Measurements from ENCODE around the gene GOLGA2. TPM values are rescaled to one million over a fixed set of nuclear protein-coding genes. Genes with fewer than 3 reads are reported as not detected.

GOLGA2 gene
- total and polyA plus RNA-seq, 2 of the 13 experiments (the other 11 are each of a cell fraction or from before 2014, with no cell fraction given): 45.3 to 45.8 TPM

DNA sequence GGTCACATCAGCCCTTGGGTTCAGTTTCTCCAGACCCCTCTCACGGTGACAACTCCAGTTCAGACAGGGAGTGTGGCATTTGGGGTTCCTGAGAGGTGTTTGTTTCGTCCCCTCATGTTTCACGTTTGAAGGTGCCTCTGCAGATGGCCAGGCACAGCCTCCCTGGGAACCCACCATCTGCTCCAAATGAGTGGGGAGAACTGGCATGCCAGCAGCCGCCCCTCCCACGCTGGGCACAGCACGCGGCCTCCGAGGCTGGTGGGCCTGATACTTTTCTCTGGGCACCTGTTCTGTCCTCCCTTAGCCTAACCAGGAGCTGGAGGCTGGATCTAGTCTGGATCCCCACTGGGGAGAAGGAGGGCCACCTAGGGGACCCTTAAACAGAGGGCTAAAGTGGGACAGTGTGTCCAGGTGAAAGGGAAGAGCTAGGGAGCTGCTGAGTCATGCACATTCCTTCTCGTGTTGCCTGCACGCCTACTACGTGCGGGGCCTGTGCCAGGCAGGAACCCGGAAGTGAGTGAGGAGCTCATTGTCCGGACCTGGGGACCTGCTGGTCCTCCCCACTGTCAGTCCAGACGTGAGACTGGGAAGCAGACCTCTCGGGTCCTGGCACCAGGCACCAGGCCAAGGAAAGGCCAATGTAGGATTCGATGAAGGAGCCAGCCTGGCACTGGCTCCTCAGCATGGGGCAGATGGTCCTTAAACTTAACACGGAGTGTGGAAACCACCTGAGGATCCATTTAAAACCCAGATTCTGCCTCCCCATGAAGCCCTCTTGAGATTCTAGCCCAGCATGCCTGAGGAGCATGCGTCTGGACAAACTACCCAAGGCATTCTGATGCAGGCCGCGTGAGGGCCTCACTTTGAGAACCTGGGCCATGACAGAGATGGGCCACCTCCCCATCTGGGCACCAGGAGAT lies 61.0 kb downstream of the GOLGA2 start (continued):
- TF ChIP-seq NONO (IDR thresholded peaks at IDR 0.05) (no peak), NONO (CRISPR knock-in tag; conservative IDR thresholded peaks at IDR 0.05) (no peak)

- FAIRE-seq (no peak), ATAC-seq (no peak), DNase-seq (ENCODE audit: low spot score) (no peak)
- 75% methylated on average over 10 of the region's 12 CpGs for WGBS (ENCODE audit: low lambda C conversion rate)
- Histone ChIP-seq H3K4me2 (ENCODE audit: low read depth, low read length) (no peak overlapping the region), H2AFZ (ENCODE audit: low read length) (no peak overlapping the region), H3K27ac (ENCODE audit: extremely low read length, insufficient read depth, low read length) (no peak overlapping the region), H3K4me1 (ENCODE audit: insufficient read depth, low read length) (peaks cover 52% of the 10 kb centered on the region), H3K27me3 (ENCODE audit: control insufficient read depth in 1 of 2, insufficient read depth in 2 of 2, low read length in 2 of 2) (peaks cover 1 to 8% of the 10 kb centered on the region in 2 experiments; a peak in 2 of 5 replicates), H3K79me2 (ENCODE audit: insufficient read depth, low read length) (no peaks in the 10 kb centered on the region), H4K20me1 (ENCODE audit: insufficient read depth, low read length) (no peaks in the 10 kb centered on the region), H3K9me3 (ENCODE audit: low read length) (no peaks in the 10 kb centered on the region), H3K36me3 (replicated peaks in 1 of 2; ENCODE audit: control insufficient read depth in 1 of 2, insufficient read depth in 2 of 2, low read length in 2 of 2) (no peaks in the 10 kb centered on the region), H3K4me3 (replicated peaks in 1 of 3; ENCODE audit: insufficient read depth in 1 of 3, low read depth in 2 of 3, low read length in 3 of 3) (no peak overlapping the region), H3K9ac (ENCODE audit: insufficient read depth, low read depth, low read length) (no peak overlapping the region)
- POLR2A ChIA-PET: no interaction called here
- CTCF ChIA-PET (ENCODE audit: low intra/inter-chr PET ratio, low total read pairs): no interaction called here
- intact Hi-C loops (cut with micrococcal nuclease; ENCODE audit: unreplicated experiment) (no loop called here), in situ Hi-C loops (cut with HindIII; ENCODE audit: extremely low pct_ligation_motif_present, low pct_unique_long_range_greater_than_20kb) (no loop called here)
- no TSS peak for BruUV-seq (replicated peaks)
- no peak for TF ChIP-seq HDAC1 (CRISPR knock-in tag; IDR thresholded peaks at IDR 0.05)
- no peak for TF ChIP-seq RNF2 (conservative IDR thresholded peaks at IDR 0.05; ENCODE audit: low read depth)
- TF ChIP-seq ZMYM3 (CRISPR knock-in tag; IDR thresholded peaks at IDR 0.05): peak; percentile 52; the same call in 1 of the 2 replicates
- no peak for TF ChIP-seq ARNT (IDR thresholded peaks at IDR 0.05)
- TF ChIP-seq ZNF124 (CRISPR knock-in tag; IDR thresholded peaks at IDR 0.05): no peak
- no peak for TF ChIP-seq HES4 (CRISPR knock-in tag; IDR thresholded peaks at IDR 0.05; ENCODE audit: borderline replicate concordance)
- peak; percentile 83 for TF ChIP-seq ZNF629 (CRISPR knock-in tag; conservative IDR thresholded peaks at IDR 0.05)
- no peak for TF ChIP-seq DPF2 (CRISPR knock-in tag; IDR thresholded peaks at IDR 0.05; ENCODE audit: borderline replicate concordance, low read depth)
- TF ChIP-seq HNF1B (CRISPR knock-in tag; IDR thresholded peaks at IDR 0.05): no peak
- TF ChIP-seq, protein P1, sequence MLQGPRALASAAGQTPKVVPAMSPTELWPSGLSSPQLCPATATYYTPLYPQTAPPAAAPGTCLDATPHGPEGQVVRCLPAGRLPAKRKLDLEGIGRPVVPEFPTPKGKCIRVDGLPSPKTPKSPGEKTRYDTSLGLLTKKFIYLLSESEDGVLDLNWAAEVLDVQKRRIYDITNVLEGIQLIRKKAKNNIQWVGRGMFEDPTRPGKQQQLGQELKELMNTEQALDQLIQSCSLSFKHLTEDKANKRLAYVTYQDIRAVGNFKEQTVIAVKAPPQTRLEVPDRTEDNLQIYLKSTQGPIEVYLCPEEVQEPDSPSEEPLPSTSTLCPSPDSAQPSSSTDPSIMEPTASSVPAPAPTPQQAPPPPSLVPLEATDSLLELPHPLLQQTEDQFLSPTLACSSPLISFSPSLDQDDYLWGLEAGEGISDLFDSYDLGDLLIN (CRISPR knock-in tag; IDR thresholded peaks at IDR 0.05; ENCODE audit: borderline replicate concordance): no peak
- no peak for TF ChIP-seq ZNF761 (CRISPR knock-in tag; conservative IDR thresholded peaks at IDR 0.05)
- TF ChIP-seq MEF2D (CRISPR knock-in tag; IDR thresholded peaks at IDR 0.05): no peak
- TF ChIP-seq NBN (conservative IDR thresholded peaks at IDR 0.05): no peak
- no peak for TF ChIP-seq NFRKB (IDR thresholded peaks at IDR 0.05)
- no peak for TF ChIP-seq NFE2L1 (CRISPR knock-in tag; IDR thresholded peaks at IDR 0.05; ENCODE audit: borderline replicate concordance)
- no peak for TF ChIP-seq YEATS4 (CRISPR knock-in tag; IDR thresholded peaks at IDR 0.05; ENCODE audit: borderline replicate concordance)
- no peak for TF ChIP-seq EZH2 (conservative IDR thresholded peaks at IDR 0.05; ENCODE audit: low read depth, low read length)
Observed at GRCh38 chr9:128213746-128214497, 61.9 kb downstream of the GOLGA2 start.

Data from HepG2 (cell line).